Measurements from ENCODE around the gene LHFPL2. TPM values are rescaled to one million over a fixed set of nuclear protein-coding genes. Genes with fewer than 3 reads are reported as not detected.

The LHFPL2 gene
- total RNA-seq, 1 experiment from 2014 or later, result 17.9 TPM

DNA sequence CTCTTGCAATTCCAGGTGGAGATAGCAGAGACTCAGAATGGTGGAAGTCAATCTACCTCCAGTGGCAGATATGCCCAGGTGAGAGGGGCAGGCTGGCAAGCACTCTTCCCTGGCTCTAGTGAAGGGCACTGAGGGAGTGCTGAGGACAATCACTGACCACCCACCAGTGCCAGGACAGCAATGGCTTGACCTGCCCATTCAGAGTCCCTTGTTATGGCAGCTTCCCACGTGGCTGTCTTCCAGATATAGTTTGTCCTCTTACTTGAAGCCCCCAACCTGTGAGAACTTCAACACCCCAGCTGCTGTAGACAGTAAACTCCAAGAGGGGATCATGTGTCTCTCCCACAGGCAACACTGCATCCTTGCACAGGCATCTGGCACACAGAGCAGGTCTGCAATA is 104.7 kb downstream of the LHFPL2 start:
- H3K9ac ChIP-seq (ENCODE audit: low read length), result no peak overlapping the region
- intact Hi-C loops (cut with micrococcal nuclease), result no loop called here
- H3K79me2 ChIP-seq (ENCODE audit: insufficient read depth, low read length), result no peaks in the 10 kb centered on the region
- BruUV-seq (replicated peaks), result no TSS peak
- H3K4me2 ChIP-seq (ENCODE audit: low read length), result no peak overlapping the region
- TF ChIP-seq, protein P1, sequence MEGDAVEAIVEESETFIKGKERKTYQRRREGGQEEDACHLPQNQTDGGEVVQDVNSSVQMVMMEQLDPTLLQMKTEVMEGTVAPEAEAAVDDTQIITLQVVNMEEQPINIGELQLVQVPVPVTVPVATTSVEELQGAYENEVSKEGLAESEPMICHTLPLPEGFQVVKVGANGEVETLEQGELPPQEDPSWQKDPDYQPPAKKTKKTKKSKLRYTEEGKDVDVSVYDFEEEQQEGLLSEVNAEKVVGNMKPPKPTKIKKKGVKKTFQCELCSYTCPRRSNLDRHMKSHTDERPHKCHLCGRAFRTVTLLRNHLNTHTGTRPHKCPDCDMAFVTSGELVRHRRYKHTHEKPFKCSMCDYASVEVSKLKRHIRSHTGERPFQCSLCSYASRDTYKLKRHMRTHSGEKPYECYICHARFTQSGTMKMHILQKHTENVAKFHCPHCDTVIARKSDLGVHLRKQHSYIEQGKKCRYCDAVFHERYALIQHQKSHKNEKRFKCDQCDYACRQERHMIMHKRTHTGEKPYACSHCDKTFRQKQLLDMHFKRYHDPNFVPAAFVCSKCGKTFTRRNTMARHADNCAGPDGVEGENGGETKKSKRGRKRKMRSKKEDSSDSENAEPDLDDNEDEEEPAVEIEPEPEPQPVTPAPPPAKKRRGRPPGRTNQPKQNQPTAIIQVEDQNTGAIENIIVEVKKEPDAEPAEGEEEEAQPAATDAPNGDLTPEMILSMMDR (IDR thresholded peaks at IDR 0.05 in 2 of 3, conservative IDR thresholded peaks at IDR 0.05 in 1 of 3; ENCODE audit: borderline replicate concordance in 1 of 3, insufficient read depth in 1 of 3, low read depth in 2 of 3, low read length in 2 of 3), result no peak
- TF ChIP-seq EZH2phosphoT487 (IDR thresholded peaks at IDR 0.05; ENCODE audit: borderline replicate concordance) (no peak), JUND (IDR thresholded peaks at IDR 0.05) (no peak), EZH2 (IDR thresholded peaks at IDR 0.05) (no peak), YY1 (IDR thresholded peaks at IDR 0.05; ENCODE audit: extremely low read depth, insufficient replicate concordance, low read depth, low read length) (no peak)
- ChIA-PET POLR2A (no interaction called here), CTCF (no interaction called here), RAD21 (ENCODE audit: low non-redundant PET in 1 of 2, low total read pairs in 2 of 2, uncharacterized antibody in 2 of 2, unreplicated experiment in 2 of 2) (no interaction called here)
- no peak overlapping the region for H3K27ac ChIP-seq (ENCODE audit: low read depth, low read length)
- no peaks in the 10 kb centered on the region for H3K27me3 ChIP-seq (ENCODE audit: insufficient read depth, low read length)
- H3K4me3 ChIP-seq (replicated peaks in 1 of 2; ENCODE audit: low read depth in 1 of 2, low read length in 2 of 2), result no peak overlapping the region
- H2AFZ ChIP-seq (ENCODE audit: low read depth, low read length, poor library complexity, severe bottlenecking), result no peak overlapping the region
- no peaks in the 10 kb centered on the region for H3K9me3 ChIP-seq (ENCODE audit: control insufficient read depth in 1 of 2, insufficient read depth in 1 of 2, low read depth in 1 of 2, low read length in 2 of 2)
- ATAC-seq, result no peak
- H3K36me3 ChIP-seq (ENCODE audit: control insufficient read depth in 1 of 2, insufficient read depth in 2 of 2, low read length in 2 of 2), result no peaks in the 10 kb centered on the region
- DNase-seq (ENCODE audit: low read depth, low spot score), result no peak
- H3K4me1 ChIP-seq (ENCODE audit: control insufficient read depth in 1 of 2, insufficient read depth in 2 of 2, low read length in 2 of 2), result peaks cover 0 to 8% of the 10 kb centered on the region in 2 experiments; a peak in 1 of 4 replicates
- H4K20me1 ChIP-seq (ENCODE audit: insufficient read depth), result no peaks in the 10 kb centered on the region; the same call in 1 of the 2 replicates
- H3K9me2 ChIP-seq (ENCODE audit: insufficient read depth), result no peaks in the 10 kb centered on the region

DNA sequence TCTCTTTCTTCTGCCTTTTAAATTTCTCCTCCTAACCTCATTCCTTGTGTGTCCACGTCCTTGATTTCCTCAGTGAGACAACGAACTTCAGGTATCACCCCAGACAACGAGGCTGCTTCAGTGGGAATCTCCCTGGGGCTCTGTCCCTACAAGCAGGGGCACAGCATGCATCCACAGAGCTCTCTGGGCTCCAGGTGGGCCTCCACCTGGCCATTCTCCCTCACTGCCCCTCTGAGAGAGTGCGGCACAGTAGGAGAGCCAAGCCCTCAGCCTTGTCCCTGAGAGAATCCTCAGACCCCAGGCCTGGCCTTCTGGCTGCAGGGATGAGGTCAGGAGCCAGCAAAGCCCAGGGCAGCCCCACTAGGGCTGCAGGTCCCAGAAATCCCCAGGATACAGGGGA is 105.3 kb downstream of the LHFPL2 start:
- ATAC-seq (no peak), DNase-seq (ENCODE audit: low read depth, low spot score) (no peak)
- Histone ChIP-seq H3K9me3 (ENCODE audit: control insufficient read depth in 1 of 2, insufficient read depth in 1 of 2, low read depth in 1 of 2, low read length in 2 of 2) (no peaks in the 10 kb centered on the region), H3K36me3 (ENCODE audit: control insufficient read depth in 1 of 2, insufficient read depth in 2 of 2, low read length in 2 of 2) (no peaks in the 10 kb centered on the region), H3K79me2 (ENCODE audit: insufficient read depth, low read length) (no peaks in the 10 kb centered on the region), H3K27me3 (ENCODE audit: insufficient read depth, low read length) (no peaks in the 10 kb centered on the region), H3K9ac (ENCODE audit: low read length) (no peak overlapping the region), H3K27ac (ENCODE audit: low read depth, low read length) (no peak overlapping the region), H3K4me2 (ENCODE audit: low read length) (no peak overlapping the region), H2AFZ (ENCODE audit: low read depth, low read length, poor library complexity, severe bottlenecking) (no peak overlapping the region), H3K4me3 (replicated peaks in 1 of 2; ENCODE audit: low read depth in 1 of 2, low read length in 2 of 2) (no peak overlapping the region), H3K4me1 (ENCODE audit: control insufficient read depth in 1 of 2, insufficient read depth in 2 of 2, low read length in 2 of 2) (peaks cover 0 to 8% of the 10 kb centered on the region in 2 experiments; a peak in 1 of 4 replicates), H4K20me1 (ENCODE audit: insufficient read depth) (no peaks in the 10 kb centered on the region), H3K9me2 (ENCODE audit: insufficient read depth) (no peaks in the 10 kb centered on the region)
- CTCF ChIA-PET, result interaction anchor here (1.4 kb wide), 1 partner anchor 10 kb away, joined by 5 read pairs; no protein-coding TSS in a partner anchor
- no TSS peak for BruUV-seq (replicated peaks)
- intact Hi-C loops (cut with micrococcal nuclease), result no loop called here
- RAD21 ChIA-PET (ENCODE audit: low non-redundant PET in 1 of 2, low total read pairs in 2 of 2, uncharacterized antibody in 2 of 2, unreplicated experiment in 2 of 2), result no interaction called here
- POLR2A ChIA-PET, result no interaction called here
- TF ChIP-seq, protein P2, sequence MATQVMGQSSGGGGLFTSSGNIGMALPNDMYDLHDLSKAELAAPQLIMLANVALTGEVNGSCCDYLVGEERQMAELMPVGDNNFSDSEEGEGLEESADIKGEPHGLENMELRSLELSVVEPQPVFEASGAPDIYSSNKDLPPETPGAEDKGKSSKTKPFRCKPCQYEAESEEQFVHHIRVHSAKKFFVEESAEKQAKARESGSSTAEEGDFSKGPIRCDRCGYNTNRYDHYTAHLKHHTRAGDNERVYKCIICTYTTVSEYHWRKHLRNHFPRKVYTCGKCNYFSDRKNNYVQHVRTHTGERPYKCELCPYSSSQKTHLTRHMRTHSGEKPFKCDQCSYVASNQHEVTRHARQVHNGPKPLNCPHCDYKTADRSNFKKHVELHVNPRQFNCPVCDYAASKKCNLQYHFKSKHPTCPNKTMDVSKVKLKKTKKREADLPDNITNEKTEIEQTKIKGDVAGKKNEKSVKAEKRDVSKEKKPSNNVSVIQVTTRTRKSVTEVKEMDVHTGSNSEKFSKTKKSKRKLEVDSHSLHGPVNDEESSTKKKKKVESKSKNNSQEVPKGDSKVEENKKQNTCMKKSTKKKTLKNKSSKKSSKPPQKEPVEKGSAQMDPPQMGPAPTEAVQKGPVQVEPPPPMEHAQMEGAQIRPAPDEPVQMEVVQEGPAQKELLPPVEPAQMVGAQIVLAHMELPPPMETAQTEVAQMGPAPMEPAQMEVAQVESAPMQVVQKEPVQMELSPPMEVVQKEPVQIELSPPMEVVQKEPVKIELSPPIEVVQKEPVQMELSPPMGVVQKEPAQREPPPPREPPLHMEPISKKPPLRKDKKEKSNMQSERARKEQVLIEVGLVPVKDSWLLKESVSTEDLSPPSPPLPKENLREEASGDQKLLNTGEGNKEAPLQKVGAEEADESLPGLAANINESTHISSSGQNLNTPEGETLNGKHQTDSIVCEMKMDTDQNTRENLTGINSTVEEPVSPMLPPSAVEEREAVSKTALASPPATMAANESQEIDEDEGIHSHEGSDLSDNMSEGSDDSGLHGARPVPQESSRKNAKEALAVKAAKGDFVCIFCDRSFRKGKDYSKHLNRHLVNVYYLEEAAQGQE (IDR thresholded peaks at IDR 0.05; ENCODE audit: low read depth), result no peak
- no peak for TF ChIP-seq ZFX (IDR thresholded peaks at IDR 0.05)
- no peak for TF ChIP-seq FOSL1 (IDR thresholded peaks at IDR 0.05; ENCODE audit: low read depth)
- no peak for TF ChIP-seq MAX (IDR thresholded peaks at IDR 0.05)
- no peak for TF ChIP-seq YY1 (IDR thresholded peaks at IDR 0.05; ENCODE audit: extremely low read depth, insufficient replicate concordance, low read depth, low read length)
- no peak for TF ChIP-seq CBX3 (IDR thresholded peaks at IDR 0.05; ENCODE audit: low read depth)
- TF ChIP-seq ELF1 (IDR thresholded peaks at IDR 0.05; ENCODE audit: borderline replicate concordance, low read depth), result no peak
- TF ChIP-seq ZNF274 (IDR thresholded peaks at IDR 0.05; ENCODE audit: low read depth, low read length), result no peak
- no peak for TF ChIP-seq CEBPB (IDR thresholded peaks at IDR 0.05; ENCODE audit: low read depth)
